Measurements from ENCODE around the gene SEC11A. TPM values are rescaled to one million over a fixed set of nuclear protein-coding genes. Genes with fewer than 3 reads are reported as not detected.

SEC11A gene
- total RNA-seq, 4 donors from 2014 or later, result 57.4 to 90.3 (median 73.5) TPM

DNA sequence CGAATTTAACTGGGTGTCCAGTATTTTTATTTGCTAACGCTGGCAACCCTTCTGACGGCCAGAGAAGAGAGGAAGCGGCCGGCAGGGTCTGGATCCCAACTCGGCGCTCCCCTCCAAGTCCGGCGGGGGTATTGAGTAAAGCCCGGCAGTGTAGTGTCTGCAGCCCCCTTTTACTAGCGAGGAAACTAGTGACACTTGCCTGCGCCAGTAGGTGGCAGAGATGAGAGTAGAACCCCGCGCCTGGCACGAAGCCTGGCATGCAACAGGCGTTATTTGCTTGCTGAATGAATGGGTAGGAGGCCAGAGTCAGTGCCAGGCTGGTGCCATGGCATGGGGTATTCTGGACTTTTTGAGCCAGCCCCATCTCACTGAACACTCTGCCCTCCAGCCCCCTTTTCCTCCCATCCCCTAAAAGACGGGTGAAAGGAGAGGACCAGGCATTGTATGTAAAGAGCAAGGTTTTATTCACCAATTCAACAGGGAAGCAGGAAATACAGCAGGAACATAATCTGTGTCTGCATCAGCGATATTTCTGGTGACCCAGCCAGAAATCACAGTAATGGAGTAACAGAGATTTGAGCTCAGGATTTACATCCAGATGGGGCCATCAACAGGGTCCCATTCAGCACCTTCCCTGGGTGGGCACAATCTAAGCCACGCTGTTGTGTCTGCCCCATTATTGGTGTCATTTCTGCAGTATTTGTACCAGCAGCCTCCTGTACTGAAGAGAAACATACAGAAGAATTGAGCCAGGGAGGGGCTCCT lies 61.1 kb downstream of the SEC11A start:
- Histone ChIP-seq H3K27ac (replicated peaks in 1 of 4) (peak overlapping the region; percentile 83 to 91 (median 86)), H3K4me1 (peaks cover 38 to 63% (median 56%) of the 10 kb centered on the region in 4 donors), H3K27me3 (no peaks in the 10 kb centered on the region), H3K9me3 (no peaks in the 10 kb centered on the region), H3K4me3 (peak overlapping the region; percentile 75 to 83 (median 78)), H3K36me3 (peaks cover 21 to 25% (median 23%) of the 10 kb centered on the region in 4 donors)
- TF ChIP-seq EP300 (IDR thresholded peaks at IDR 0.05), result no peak
- TF ChIP-seq, protein P1, sequence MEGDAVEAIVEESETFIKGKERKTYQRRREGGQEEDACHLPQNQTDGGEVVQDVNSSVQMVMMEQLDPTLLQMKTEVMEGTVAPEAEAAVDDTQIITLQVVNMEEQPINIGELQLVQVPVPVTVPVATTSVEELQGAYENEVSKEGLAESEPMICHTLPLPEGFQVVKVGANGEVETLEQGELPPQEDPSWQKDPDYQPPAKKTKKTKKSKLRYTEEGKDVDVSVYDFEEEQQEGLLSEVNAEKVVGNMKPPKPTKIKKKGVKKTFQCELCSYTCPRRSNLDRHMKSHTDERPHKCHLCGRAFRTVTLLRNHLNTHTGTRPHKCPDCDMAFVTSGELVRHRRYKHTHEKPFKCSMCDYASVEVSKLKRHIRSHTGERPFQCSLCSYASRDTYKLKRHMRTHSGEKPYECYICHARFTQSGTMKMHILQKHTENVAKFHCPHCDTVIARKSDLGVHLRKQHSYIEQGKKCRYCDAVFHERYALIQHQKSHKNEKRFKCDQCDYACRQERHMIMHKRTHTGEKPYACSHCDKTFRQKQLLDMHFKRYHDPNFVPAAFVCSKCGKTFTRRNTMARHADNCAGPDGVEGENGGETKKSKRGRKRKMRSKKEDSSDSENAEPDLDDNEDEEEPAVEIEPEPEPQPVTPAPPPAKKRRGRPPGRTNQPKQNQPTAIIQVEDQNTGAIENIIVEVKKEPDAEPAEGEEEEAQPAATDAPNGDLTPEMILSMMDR (IDR thresholded peaks at IDR 0.05), result peak; percentile 46 to 71 (median 65)
- no peak for TF ChIP-seq POLR2A (IDR thresholded peaks at IDR 0.05; ENCODE audit: low read depth)
- TF ChIP-seq POLR2AphosphoS5 (IDR thresholded peaks at IDR 0.05), result peak in 1 of 2 donors; percentile 22
- DNase-seq (ENCODE audit: extremely low spot score), result no peak
- 6% methylated on average over 18 of the region's 19 CpGs for WGBS
- intact Hi-C loops (cut with DNase I), result loop anchor here (5.0 kb wide), 2 partner anchors 62 to 92 kb away; partner anchors contain the start of genes SEC11A and ZNF592

DNA sequence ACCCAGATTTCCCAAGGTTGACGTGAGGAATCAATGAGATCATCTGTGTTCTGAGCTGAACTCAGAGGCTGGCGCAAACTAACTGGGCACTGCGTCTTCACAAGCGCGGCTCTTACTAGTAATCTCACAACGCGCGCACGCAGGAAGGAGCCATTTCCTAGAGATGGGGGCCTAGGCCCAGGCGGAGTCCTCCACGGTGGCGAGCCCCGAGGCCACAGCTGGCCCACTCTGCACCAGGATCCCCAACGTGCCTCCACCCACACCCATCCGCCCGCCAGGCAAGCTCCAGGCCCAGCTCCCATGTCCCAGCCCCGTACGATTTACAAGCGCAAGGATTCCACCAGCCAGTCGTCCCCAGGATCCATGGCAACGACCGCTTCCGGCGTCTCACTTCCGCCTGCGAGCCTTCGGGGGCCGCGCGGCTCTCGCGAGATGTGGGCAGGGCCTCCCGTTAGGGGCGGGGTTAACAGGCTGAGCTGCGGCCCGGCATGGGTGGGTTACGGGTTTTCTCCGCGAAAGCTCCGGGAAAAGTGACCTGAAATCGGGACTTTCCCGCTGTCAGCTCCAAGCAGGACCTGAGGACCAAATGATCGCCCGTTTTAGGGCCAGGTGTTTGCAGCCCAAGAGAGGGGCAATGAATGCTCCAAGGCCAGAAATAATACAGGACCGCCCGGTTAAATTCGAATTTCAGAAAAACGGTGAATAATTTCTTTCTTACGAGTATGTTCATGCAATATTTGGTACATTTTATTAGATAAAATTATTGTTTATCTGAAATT lies 61.8 kb downstream of the SEC11A start, which contains the start of gene WDR73:
Gene WDR73, minus strand, starts transcription at position 374 of the 779 bp plus-strand sequence. Its CDS starts 9 bp downstream, at position 365.
- peaks cover 42 to 69% (median 59%) of the 10 kb centered on the region in 4 donors for H3K4me1 ChIP-seq
- DNase-seq (ENCODE audit: extremely low spot score), result peak; percentile 98
- peak within 1 kb of the TSS; percentile 83 to 91 (median 86) for H3K27ac ChIP-seq (replicated peaks in 1 of 4)
- no peaks in the 10 kb centered on the region for H3K9me3 ChIP-seq
- intact Hi-C loops (cut with DNase I), result no loop called here
- TF ChIP-seq, protein P1 (IDR thresholded peaks at IDR 0.05), result peak in 1 of 3 experiments; percentile 15
- TF ChIP-seq POLR2AphosphoS5 (IDR thresholded peaks at IDR 0.05) (peak; percentile 93 to 95), POLR2A (IDR thresholded peaks at IDR 0.05; ENCODE audit: low read depth) (no peak)
- H3K36me3 ChIP-seq, result peaks cover 28 to 32% (median 31%) of the 10 kb centered on the region in 4 donors
- under 1% methylated on average over 47 of the region's 49 CpGs for WGBS
- no peaks in the 10 kb centered on the region for H3K27me3 ChIP-seq
- peak within 1 kb of the TSS; percentile 75 to 83 (median 78) for H3K4me3 ChIP-seq

DNA sequence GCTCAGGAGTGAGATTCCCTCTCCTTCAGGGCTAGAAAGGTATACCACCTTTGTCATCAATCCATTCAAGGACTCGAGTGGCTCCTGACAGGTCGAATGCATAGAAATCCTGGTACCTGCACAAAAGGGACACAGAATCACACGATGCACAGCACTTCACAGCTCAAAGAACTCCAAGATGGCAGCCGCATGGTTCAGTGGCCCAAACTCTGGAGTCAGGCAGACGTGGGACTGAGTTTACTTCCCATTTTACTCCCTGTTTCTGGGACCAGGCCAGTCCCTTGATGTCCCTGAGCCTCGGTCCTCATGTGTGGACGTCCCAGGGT lies 62.4 kb downstream of the SEC11A start:
- Histone ChIP-seq H3K36me3 (peaks cover 30 to 38% (median 36%) of the 10 kb centered on the region in 4 donors), H3K27me3 (no peaks in the 10 kb centered on the region), H3K4me1 (peaks cover 44 to 69% (median 55%) of the 10 kb centered on the region in 4 donors), H3K27ac (replicated peaks in 1 of 4) (peak overlapping the region; percentile 83 to 91 (median 86)), H3K4me3 (peak overlapping the region; percentile 75 to 83 (median 78)), H3K9me3 (no peaks in the 10 kb centered on the region)
- DNase-seq (ENCODE audit: extremely low spot score), result no peak
- TF ChIP-seq, protein P1 (IDR thresholded peaks at IDR 0.05), result no peak
- TF ChIP-seq EP300 (IDR thresholded peaks at IDR 0.05) (no peak), POLR2A (IDR thresholded peaks at IDR 0.05; ENCODE audit: low read depth) (no peak), POLR2AphosphoS5 (IDR thresholded peaks at IDR 0.05) (no peak)
- intact Hi-C loops (cut with DNase I), result no loop called here
- WGBS, result 18% methylated on average over 7 of the region's 7 CpGs

DNA sequence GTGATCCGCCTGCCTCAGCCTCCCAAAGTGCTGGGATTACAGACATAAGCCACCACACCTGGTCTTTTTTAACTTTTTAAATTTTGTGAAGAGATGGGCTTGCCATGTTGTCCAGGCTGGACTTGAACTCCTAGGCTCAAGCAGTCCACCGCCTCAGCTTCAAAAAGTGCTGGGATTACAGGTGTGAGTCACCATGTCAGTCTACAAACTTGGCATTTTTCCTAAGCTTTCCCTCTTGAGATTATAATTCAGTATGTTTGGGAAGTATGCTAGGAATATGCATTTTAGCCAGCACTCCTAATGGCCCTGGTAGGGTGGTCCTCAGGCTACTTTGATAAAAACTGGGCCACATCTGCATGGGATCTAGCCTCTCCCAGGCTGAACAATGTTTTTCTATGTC lies 66.2 kb downstream of the SEC11A start:
- 85% methylated on average over 2 of the region's 2 CpGs for WGBS
- H3K4me1 ChIP-seq, result peaks cover 28 to 47% (median 37%) of the 10 kb centered on the region in 4 donors
- no peak for DNase-seq (ENCODE audit: extremely low spot score)
- H3K4me3 ChIP-seq, result no peak overlapping the region
- H3K36me3 ChIP-seq, result peaks cover 66 to 76% (median 74%) of the 10 kb centered on the region in 4 donors
- peak overlapping the region in 1 of 4 donors; percentile 18 for H3K27ac ChIP-seq (replicated peaks in 1 of 4)
- H3K27me3 ChIP-seq, result no peaks in the 10 kb centered on the region
- intact Hi-C loops (cut with DNase I), result no loop called here
- H3K9me3 ChIP-seq, result no peaks in the 10 kb centered on the region
- TF ChIP-seq EP300 (IDR thresholded peaks at IDR 0.05) (no peak), POLR2AphosphoS5 (IDR thresholded peaks at IDR 0.05) (no peak), POLR2A (IDR thresholded peaks at IDR 0.05; ENCODE audit: low read depth) (no peak)
- TF ChIP-seq, protein P1 (IDR thresholded peaks at IDR 0.05), result no peak
